Body of pancreas (tissue), 4 donors: ENCODE data around the gene GGA2.

Experiments
- POLR2A ChIP-seq, 3 donors: fragments of 450-650 bp; IDR thresholded peaks; one replicate each; pipeline ENCODE4 v1.6.1; 2016; ENCODE audit warnings: antibody characterized with exemption in 3 of 3, mild to moderate bottlenecking in 2 of 3
- TF ChIP-seq, protein P1 (sequence below), 7 experiments: fragments of 450-650 bp in 4 of 7; fragments of 200-600 bp in 3 of 7; sonication (generic) in 3 of 7; IDR thresholded peaks; one replicate each; pipeline ENCODE4 v1.5.1; 2016 to 2019; ENCODE audit warnings: antibody characterized with exemption in 7 of 7

GRCh38 chr16:23478566-23478965 is 31.7 kb downstream of the GGA2 start:
- TF ChIP-seq, protein P1, sequence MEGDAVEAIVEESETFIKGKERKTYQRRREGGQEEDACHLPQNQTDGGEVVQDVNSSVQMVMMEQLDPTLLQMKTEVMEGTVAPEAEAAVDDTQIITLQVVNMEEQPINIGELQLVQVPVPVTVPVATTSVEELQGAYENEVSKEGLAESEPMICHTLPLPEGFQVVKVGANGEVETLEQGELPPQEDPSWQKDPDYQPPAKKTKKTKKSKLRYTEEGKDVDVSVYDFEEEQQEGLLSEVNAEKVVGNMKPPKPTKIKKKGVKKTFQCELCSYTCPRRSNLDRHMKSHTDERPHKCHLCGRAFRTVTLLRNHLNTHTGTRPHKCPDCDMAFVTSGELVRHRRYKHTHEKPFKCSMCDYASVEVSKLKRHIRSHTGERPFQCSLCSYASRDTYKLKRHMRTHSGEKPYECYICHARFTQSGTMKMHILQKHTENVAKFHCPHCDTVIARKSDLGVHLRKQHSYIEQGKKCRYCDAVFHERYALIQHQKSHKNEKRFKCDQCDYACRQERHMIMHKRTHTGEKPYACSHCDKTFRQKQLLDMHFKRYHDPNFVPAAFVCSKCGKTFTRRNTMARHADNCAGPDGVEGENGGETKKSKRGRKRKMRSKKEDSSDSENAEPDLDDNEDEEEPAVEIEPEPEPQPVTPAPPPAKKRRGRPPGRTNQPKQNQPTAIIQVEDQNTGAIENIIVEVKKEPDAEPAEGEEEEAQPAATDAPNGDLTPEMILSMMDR (IDR thresholded peaks at IDR 0.05): no peak
- TF ChIP-seq POLR2A (IDR thresholded peaks at IDR 0.05): no peak
